ENCODE results near the gene GTF3C2. TPM values are rescaled to one million over a fixed set of nuclear protein-coding genes. Genes with fewer than 3 reads are reported as not detected.

Gene GTF3C2
- total RNA-seq, 1 donor from 2014 or later = 61.3 TPM

DNA sequence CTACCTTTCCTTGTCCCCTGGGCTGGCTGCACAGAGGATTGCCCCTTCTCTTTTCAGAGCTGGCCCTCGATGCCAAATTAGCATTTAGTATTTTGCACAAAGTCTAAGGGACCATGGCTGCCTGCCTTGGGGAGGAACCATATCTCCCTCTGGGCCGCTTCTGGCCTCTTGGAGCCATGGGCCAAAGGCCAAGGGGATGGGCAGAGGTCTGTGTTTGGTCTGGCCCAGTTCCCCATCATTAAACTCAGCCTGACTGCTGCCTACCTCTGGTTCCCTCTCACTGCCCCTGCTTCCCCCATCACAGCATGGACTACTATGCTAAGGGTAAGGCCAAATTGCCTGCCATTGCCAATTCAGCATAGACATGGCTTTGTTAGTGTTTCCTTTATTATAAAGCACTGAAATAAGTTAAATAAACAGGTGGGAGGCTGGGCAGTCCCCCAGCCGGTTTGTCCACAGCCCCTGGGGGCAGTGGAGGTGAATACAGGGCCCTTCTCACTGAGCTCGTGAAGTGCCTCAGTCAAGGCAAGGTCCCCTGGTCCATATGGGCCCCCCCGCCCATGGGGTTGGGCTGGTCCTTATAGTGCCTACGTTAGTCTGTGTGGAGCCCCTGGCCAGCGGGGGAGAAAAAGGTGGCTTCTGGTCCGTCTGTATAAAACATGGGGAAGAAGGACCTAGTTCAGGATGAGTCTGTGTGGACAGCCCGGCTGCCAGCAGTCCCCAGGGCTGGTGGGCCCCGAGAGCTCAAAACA is 20.5 kb upstream of the GTF3C2 start:
- Histone ChIP-seq H3K27me3 (ENCODE audit: insufficient read depth, low read length) (no peaks in the 10 kb centered on the region), H3K4me2 (ENCODE audit: low read length) (no peak overlapping the region), H2AFZ (ENCODE audit: low read depth, low read length) (no peak overlapping the region), H3K9me3 (ENCODE audit: insufficient read depth, low read depth, low read length) (no peaks in the 10 kb centered on the region), H3K4me3 (ENCODE audit: insufficient read depth, low read depth, low read length) (no peak overlapping the region), H4K20me1 (ENCODE audit: insufficient read depth, low read length) (peaks cover 42% of the 10 kb centered on the region), H3K36me3 (ENCODE audit: insufficient read depth, low read length) (peaks cover 38% of the 10 kb centered on the region), H3K9ac (ENCODE audit: low read length) (no peak overlapping the region), H3K79me2 (ENCODE audit: insufficient read depth, low read length) (peaks cover 78% of the 10 kb centered on the region), H3K27ac (ENCODE audit: low read depth, low read length) (no peak overlapping the region), H3K4me1 (ENCODE audit: insufficient read depth, low read length) (peaks cover 16% of the 10 kb centered on the region)
- peaks cover 14% of the 10 kb centered on the region for H3K36me3 Mint-ChIP-seq (ENCODE audit: low read depth, unreplicated experiment)
- H3K27me3 Mint-ChIP-seq (ENCODE audit: low read depth, unreplicated experiment) = no peaks in the 10 kb centered on the region
- H3K4me1 Mint-ChIP-seq (ENCODE audit: low read depth, unreplicated experiment) = peaks cover 13% of the 10 kb centered on the region
- no peak for FAIRE-seq
- TF ChIP-seq, protein P1, sequence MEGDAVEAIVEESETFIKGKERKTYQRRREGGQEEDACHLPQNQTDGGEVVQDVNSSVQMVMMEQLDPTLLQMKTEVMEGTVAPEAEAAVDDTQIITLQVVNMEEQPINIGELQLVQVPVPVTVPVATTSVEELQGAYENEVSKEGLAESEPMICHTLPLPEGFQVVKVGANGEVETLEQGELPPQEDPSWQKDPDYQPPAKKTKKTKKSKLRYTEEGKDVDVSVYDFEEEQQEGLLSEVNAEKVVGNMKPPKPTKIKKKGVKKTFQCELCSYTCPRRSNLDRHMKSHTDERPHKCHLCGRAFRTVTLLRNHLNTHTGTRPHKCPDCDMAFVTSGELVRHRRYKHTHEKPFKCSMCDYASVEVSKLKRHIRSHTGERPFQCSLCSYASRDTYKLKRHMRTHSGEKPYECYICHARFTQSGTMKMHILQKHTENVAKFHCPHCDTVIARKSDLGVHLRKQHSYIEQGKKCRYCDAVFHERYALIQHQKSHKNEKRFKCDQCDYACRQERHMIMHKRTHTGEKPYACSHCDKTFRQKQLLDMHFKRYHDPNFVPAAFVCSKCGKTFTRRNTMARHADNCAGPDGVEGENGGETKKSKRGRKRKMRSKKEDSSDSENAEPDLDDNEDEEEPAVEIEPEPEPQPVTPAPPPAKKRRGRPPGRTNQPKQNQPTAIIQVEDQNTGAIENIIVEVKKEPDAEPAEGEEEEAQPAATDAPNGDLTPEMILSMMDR (IDR thresholded peaks at IDR 0.05; ENCODE audit: insufficient read depth, low read depth, low read length) = no peak
- no peak for TF ChIP-seq EZH2 (IDR thresholded peaks at IDR 0.05; ENCODE audit: insufficient read depth, low read length)
- H3K9me3 Mint-ChIP-seq (ENCODE audit: unreplicated experiment) = no peaks in the 10 kb centered on the region
- H3K27ac Mint-ChIP-seq (ENCODE audit: unreplicated experiment) = peak overlapping the region; percentile 50
- DNase-seq (ENCODE audit: low read depth) = no peak
- no peak overlapping the region for H3K4me3 Mint-ChIP-seq (ENCODE audit: unreplicated experiment)

DNA sequence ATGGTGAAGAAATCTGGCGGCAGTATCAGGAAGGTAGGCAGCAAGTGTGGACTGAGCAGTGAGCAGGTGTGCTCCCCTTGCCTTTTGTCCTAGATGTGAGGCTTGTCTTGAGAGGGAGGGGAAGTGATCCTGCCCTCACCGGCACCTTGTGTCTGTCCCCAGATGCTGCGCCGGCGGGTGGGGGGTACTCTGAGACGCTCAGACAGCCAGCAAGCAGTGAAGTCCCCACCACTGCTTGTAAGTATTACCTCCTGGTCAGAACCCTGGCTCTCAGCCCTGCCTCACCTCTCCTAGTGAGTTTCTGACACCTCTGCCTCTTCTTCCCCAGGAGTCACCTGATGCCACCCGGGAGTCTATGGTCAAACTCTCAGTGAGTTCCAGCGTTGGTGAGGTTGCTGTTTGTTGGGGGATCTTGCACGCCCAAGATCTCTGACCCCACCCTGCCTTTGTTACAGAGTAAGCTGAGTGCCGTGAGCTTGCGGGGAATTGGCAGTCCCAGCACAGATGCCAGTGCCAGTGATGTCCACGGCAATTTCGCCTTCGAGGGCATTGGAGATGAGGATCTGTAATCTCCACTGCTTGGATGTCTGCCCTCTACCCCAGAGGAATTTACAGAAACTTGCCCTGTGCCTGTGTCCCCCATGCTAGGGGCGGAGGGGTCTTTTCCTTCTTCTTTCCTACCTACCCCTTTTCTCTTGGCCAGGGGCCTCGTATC is 19.7 kb upstream of the GTF3C2 start:
- Histone ChIP-seq H3K9me3 (ENCODE audit: insufficient read depth, low read depth, low read length) (no peaks in the 10 kb centered on the region), H3K36me3 (ENCODE audit: insufficient read depth, low read length) (peaks cover 32% of the 10 kb centered on the region), H3K4me1 (ENCODE audit: insufficient read depth, low read length) (peaks cover 22% of the 10 kb centered on the region), H4K20me1 (ENCODE audit: insufficient read depth, low read length) (peaks cover 48% of the 10 kb centered on the region), H3K4me2 (ENCODE audit: low read length) (no peak overlapping the region), H2AFZ (ENCODE audit: low read depth, low read length) (no peak overlapping the region), H3K27ac (ENCODE audit: low read depth, low read length) (no peak overlapping the region), H3K79me2 (ENCODE audit: insufficient read depth, low read length) (peaks cover 85% of the 10 kb centered on the region), H3K9ac (ENCODE audit: low read length) (no peak overlapping the region), H3K27me3 (ENCODE audit: insufficient read depth, low read length) (no peaks in the 10 kb centered on the region), H3K4me3 (ENCODE audit: insufficient read depth, low read depth, low read length) (no peak overlapping the region)
- H3K36me3 Mint-ChIP-seq (ENCODE audit: low read depth, unreplicated experiment) = peaks cover 14% of the 10 kb centered on the region
- H3K9me3 Mint-ChIP-seq (ENCODE audit: unreplicated experiment) = peaks cover 2% of the 10 kb centered on the region
- no peak for TF ChIP-seq EZH2 (IDR thresholded peaks at IDR 0.05; ENCODE audit: insufficient read depth, low read length)
- TF ChIP-seq, protein P1 (IDR thresholded peaks at IDR 0.05; ENCODE audit: insufficient read depth, low read depth, low read length) = no peak
- FAIRE-seq = no peak
- no peak overlapping the region for H3K27ac Mint-ChIP-seq (ENCODE audit: unreplicated experiment)
- no peaks in the 10 kb centered on the region for H3K27me3 Mint-ChIP-seq (ENCODE audit: low read depth, unreplicated experiment)
- peaks cover 18% of the 10 kb centered on the region for H3K4me1 Mint-ChIP-seq (ENCODE audit: low read depth, unreplicated experiment)
- H3K4me3 Mint-ChIP-seq (ENCODE audit: unreplicated experiment) = no peak overlapping the region
- DNase-seq (ENCODE audit: low read depth) = no peak
